ENCODE data around the gene TACC2.
"Not testable (repeated sequence)": the region's sequence is repeated elsewhere in the genome, so short reads cannot be mapped to it uniquely, and the experiment has no call there.

TACC2 gene

DNA sequence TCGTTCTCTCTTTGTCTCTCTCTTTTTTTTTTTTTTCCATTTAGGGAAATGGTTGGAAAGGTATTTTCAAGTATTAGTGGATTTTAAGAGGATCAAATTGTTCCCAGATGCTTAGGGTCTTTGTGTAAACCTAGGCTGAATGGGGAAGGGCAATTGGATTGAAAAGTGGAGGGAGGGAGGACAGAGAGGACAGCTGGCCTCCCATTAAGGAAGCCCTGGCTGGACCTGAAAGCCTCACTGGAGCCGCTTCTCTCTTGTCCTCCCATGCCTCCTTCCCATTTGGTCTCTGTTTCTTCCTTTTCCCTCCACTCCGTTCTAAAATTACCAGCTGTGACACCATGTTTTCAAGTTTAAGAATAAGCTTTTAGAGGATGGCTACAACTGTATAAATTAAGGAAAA is 104.1 kb downstream of the TACC2 start:
- TF ChIP-seq, protein P1, sequence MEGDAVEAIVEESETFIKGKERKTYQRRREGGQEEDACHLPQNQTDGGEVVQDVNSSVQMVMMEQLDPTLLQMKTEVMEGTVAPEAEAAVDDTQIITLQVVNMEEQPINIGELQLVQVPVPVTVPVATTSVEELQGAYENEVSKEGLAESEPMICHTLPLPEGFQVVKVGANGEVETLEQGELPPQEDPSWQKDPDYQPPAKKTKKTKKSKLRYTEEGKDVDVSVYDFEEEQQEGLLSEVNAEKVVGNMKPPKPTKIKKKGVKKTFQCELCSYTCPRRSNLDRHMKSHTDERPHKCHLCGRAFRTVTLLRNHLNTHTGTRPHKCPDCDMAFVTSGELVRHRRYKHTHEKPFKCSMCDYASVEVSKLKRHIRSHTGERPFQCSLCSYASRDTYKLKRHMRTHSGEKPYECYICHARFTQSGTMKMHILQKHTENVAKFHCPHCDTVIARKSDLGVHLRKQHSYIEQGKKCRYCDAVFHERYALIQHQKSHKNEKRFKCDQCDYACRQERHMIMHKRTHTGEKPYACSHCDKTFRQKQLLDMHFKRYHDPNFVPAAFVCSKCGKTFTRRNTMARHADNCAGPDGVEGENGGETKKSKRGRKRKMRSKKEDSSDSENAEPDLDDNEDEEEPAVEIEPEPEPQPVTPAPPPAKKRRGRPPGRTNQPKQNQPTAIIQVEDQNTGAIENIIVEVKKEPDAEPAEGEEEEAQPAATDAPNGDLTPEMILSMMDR (IDR thresholded peaks at IDR 0.05; ENCODE audit: insufficient read depth, low read depth, low read length, missing control alignments) = no peak
- no peak for DNase-seq (ENCODE audit: low read depth)
- H3K4me3 ChIP-seq (ENCODE audit: low read depth, low read length) = no peak overlapping the region

DNA sequence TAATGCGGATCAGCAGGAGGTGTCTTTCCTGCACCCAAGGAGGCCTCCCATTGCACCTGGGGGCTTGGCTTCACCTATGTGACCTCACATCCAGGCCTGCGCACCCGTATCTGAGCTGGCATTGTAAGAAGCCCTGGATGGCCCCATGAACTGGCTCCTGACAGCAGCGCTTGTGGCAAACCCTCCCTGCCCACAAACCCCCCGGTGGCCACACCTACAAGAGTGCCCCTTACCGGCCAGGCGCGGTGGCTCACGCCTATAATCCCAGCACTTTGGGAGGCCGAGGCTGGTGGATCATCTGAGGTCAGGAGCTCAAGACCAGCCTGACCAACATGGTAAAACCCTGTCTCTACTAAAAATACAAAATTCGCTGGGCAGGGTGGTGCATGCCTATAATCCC is 107.2 kb downstream of the TACC2 start:
- H3K4me3 ChIP-seq (ENCODE audit: low read depth, low read length); DNase-seq (ENCODE audit: low read depth): not testable (repeated sequence)

DNA sequence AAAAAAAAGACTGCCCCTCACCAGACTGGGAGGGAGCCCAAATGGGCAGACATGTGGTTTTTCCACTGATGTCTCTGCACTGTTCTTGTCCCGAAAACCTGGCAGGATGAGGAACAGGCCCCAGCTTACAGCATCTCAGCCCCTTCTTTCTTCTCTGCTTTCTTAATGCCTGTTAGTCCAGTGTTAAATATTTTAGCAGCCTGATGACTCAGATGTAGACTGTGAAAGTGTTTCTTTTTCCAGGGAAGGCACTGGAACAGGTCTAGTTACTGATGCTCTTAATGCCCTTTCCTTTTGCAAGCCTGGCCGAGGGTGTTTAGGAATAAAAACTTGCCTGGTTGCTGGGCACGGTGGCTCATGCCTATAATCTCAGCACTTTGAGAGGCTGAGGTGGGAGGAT is 107.7 kb downstream of the TACC2 start:
- DNase-seq (ENCODE audit: low read depth) = no peak
- H3K4me3 ChIP-seq (ENCODE audit: low read depth, low read length) = no peak overlapping the region
- TF ChIP-seq, protein P1 (IDR thresholded peaks at IDR 0.05; ENCODE audit: insufficient read depth, low read depth, low read length, missing control alignments) = no peak

DNA sequence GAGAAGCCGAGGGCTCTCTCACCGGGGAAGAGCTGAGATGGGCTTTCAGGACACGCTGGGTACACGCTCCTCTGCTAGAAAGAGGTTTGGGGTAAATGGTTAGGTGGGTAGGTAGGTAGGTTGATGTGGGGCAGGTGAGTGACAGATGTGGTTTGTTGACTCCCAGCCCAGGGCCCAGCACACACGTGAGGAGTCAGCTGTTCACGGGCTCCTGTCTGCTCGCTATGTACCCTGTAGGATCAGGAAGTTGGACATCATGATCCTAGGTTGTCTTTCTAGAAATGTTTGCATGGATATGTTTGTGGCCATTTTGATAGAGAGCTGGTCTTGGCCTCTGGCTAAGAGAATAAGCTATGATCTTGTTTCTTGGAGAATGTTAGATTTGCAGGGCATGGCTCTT is 109.0 kb downstream of the TACC2 start:
- DNase-seq (ENCODE audit: low read depth) = no peak
- no peak overlapping the region for H3K4me3 ChIP-seq (ENCODE audit: low read depth, low read length)
- TF ChIP-seq, protein P1 (IDR thresholded peaks at IDR 0.05; ENCODE audit: insufficient read depth, low read depth, low read length, missing control alignments) = no peak

DNA sequence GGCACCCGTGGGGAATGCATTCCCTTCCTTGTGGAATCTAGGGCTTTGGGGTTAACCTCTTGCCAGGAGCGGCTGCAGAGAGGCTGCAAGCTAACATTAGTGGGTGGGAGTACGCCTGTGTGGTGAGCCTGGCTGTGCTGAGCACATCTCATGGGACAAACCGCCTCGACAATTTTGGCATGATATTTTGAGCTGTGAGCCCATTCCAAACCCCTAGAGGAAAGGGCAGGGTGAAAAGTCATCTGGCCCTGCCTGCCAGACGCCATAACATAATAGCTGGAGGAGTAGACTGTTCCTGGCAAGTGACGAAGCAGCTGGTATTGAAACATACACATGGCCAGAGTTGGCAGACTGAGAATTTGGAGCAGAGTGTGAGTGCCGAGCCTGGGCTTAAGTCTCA is 110.0 kb downstream of the TACC2 start:
- TF ChIP-seq, protein P1 (IDR thresholded peaks at IDR 0.05; ENCODE audit: insufficient read depth, low read depth, low read length, missing control alignments) = no peak
- DNase-seq (ENCODE audit: low read depth) = no peak
- H3K4me3 ChIP-seq (ENCODE audit: low read depth, low read length) = no peak overlapping the region

DNA sequence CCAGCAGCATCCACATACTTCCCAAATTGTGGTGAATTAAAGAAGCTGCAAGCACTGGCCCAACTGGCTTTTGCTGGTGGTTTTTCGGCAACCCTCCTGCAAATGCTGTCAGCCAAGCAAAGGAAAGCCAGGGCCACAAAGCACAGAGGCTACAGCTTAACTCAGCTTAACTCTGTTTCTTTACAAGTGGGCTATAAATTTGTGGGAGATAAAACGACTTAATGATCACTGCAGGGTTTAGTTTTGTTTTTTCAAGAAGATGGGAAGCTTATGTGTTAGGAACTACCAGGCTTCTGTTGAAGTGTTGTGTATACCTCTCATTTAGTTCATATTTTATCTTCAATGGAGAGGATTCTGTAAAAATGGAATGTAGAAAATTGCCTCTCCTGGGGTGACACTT is 110.6 kb downstream of the TACC2 start:
- no peak for DNase-seq (ENCODE audit: low read depth)
- no peak overlapping the region for H3K4me3 ChIP-seq (ENCODE audit: low read depth, low read length)
- TF ChIP-seq, protein P1 (IDR thresholded peaks at IDR 0.05; ENCODE audit: insufficient read depth, low read depth, low read length, missing control alignments) = no peak

DNA sequence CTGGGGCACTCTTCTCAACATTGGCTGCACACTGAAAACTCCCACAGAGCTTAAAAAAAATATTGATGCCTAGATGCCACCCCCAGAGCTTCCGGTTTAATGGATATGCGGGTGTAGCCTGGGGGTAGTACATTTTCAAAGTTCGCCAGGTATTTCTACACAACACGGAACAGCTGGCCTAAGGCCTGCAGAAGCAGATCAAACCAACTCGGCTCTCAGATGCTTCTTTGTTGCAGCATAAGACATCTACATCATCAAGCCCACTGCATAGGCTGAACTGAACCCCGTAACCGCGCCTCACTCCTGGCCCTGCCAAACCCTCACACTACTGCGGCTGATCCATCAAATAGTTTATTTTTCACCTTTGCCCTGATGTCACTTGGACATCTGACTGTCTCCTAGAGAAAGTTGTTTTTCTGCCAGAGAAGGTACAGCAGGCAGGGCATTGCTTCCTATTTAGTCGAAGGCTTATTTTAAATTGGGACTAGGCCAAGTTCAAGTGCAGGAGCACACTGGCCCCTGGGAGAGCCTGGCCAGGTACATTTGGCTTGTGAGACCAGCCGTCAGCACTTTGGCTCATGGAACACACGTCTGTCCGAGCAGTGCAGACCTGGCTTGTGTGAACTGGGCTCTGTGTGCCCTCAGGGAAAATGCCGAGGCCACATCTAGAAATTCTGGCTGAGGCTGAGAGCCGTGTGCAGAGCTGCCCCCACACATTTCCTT is 113.3 kb downstream of the TACC2 start:
- no peak for DNase-seq (ENCODE audit: low read depth)
- TF ChIP-seq, protein P1 (IDR thresholded peaks at IDR 0.05; ENCODE audit: insufficient read depth, low read depth, low read length, missing control alignments) = no peak
- H3K4me3 ChIP-seq (ENCODE audit: low read depth, low read length) = no peak overlapping the region

All from GM12865 (cell line).